Kidney (tissue), 14 donors: ENCODE results near the gene PRKACA. TPM values are rescaled to one million over a fixed set of nuclear protein-coding genes. Genes with fewer than 3 reads are reported as not detected.

Source experiments
- DNase-seq, 5 donors: peaks; one replicate each; pipeline ENCODE4 v3.0.0-alpha.2; 2013 to 2020
- FAIRE-seq: peaks from 2 replicates; lab custom pipeline; 2012; peaks lifted over from hg19 to GRCh38; lab: Jason Lieb, UNC
- H3K27ac ChIP-seq, 2 donors: one replicate each; pipeline ENCODE4 v1.7.0; 2013; ENCODE audit warnings: low read depth in 2 of 2, low read length in 2 of 2, inconsistent platforms in 1 of 2
- H3K27me3 ChIP-seq: one replicate; pipeline ENCODE4 v1.7.1; 2013; ENCODE audit warnings: low read length, inconsistent platforms; ENCODE audit not compliant: control insufficient read depth, insufficient read depth
- H3K36me3 ChIP-seq, 3 donors: one replicate each; pipeline versions ENCODE4 v1.7.0 to v1.7.1; 2013; ENCODE audit warnings: low read length in 3 of 3, control low read depth in 1 of 3, inconsistent platforms in 1 of 3; ENCODE audit not compliant: insufficient read depth in 3 of 3, control insufficient read depth in 2 of 3
- H3K4me1 ChIP-seq, 3 donors: one replicate each; pipeline versions ENCODE4 v1.7.0 to v1.7.1; 2013; ENCODE audit warnings: low read length in 3 of 3, inconsistent platforms in 1 of 3, low read depth in 1 of 3; ENCODE audit not compliant: control insufficient read depth in 2 of 3, insufficient read depth in 2 of 3
- H3K4me3 ChIP-seq, 3 donors: one replicate each; pipeline versions ENCODE4 v1.7.0 to v1.8.1; 2013; ENCODE audit warnings: low read length in 3 of 3, control low read depth in 1 of 3, inconsistent platforms in 1 of 3
- H3K9ac ChIP-seq, 3 donors: one replicate each; pipeline versions ENCODE4 v1.7.0 to v1.7.1; 2013; ENCODE audit warnings: low read length in 3 of 3, control low read depth in 1 of 3, inconsistent platforms in 1 of 3
- H3K9me3 ChIP-seq, 3 donors: one replicate each; pipeline versions ENCODE4 v1.7.0 to v1.7.1; 2013; ENCODE audit warnings: low read length in 3 of 3, control low read depth in 1 of 3, inconsistent platforms in 1 of 3; ENCODE audit not compliant: control insufficient read depth in 2 of 3, insufficient read depth in 1 of 3
- intact Hi-C: fragments of 100-400 bp; cut with DNase I; formaldehyde crosslinking; loops from one replicate; pipeline ENCODE4 v1.11.1; 2022
- polyA plus RNA-seq: library from polyadenylated mRNA; stranded (reverse); fragments of 350-450 nt; fragmentation: Illumina TruSeq; extraction: RNeasy Lipid Tissue Mini Kit (QIAGEN cat#74804); gene quantifications from one replicate; pipeline ENCODE4 v1.2.3, GENCODE V29; 2014; ENCODE audit warnings: low read depth, low replicate concordance; ENCODE audit not compliant: insufficient read depth
- total RNA-seq: library from RNA; stranded (reverse); fragmentation: NEBNext Ultra II Directional; extraction: Animal tissue kit (Norgen Biotek cat#: 25700); gene quantifications from one replicate; pipeline ENCODE4 v1.2.1, GENCODE V29; 2021
- TF ChIP-seq, protein P1 (sequence below): IDR thresholded peaks from 3 replicates; pipeline ENCODE4 v1.5.1; 2012; ENCODE audit warnings: mild to moderate bottlenecking, moderate library complexity, borderline replicate concordance; ENCODE audit not compliant: insufficient read depth; ENCODE audit errors: extremely low read depth
- donor health status: control.
- donor health status: control.
- donor health status: control.
- donor health status: control.
- donor health status: control.
- donor health status: DM: yes; HTN: yes; CAD: no.
- donor health status: Normal renal cell carcinoma (clear cell type).

Gene PRKACA
- total and polyA plus RNA-seq, 2 donors from 2014 or later, result 51.4 to 92.3 TPM

DNA sequence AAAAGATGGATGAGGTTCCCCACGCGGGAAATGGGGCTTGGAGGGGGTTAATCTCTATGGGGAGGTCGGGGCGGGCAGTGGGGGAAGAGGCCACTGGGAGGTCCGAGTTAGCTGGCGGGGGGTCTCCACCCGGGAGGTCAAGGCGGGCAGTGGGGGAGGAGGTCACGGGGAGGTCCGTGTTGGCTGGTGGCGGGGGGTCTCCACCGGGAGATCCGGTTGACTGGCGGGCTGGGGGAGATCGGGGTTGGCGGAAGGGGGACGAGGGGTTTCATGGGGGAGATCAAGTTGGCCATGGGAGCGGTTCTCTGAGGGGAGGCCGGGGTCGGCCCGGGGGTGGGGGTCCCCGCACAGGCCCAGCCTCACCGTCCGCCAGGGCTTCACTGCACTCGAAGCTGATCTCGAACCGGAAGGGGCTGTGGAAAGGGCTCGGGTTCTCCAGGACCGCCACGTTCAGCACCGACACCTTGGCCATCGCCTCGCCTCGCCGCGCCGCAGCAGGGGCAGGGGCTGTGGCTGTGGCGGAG is 18.5 kb upstream of the PRKACA start:
- H3K36me3 ChIP-seq, result no peaks in the 10 kb centered on the region
- H3K4me1 ChIP-seq, result peaks cover 0 to 6% (median 0%) of the 10 kb centered on the region in 3 donors
- H3K27ac ChIP-seq, result no peak overlapping the region
- peak overlapping the region; percentile 39 to 64 (median 50) for H3K4me3 ChIP-seq
- no peaks in the 10 kb centered on the region for H3K27me3 ChIP-seq
- DNase-seq, result peak in 2 of 5 donors; percentile 85 to 86
- H3K9ac ChIP-seq, result peak overlapping the region in 1 of 3 donors; percentile 24
- intact Hi-C loops, result no loop called here
- no peak for FAIRE-seq
- TF ChIP-seq, protein P1, sequence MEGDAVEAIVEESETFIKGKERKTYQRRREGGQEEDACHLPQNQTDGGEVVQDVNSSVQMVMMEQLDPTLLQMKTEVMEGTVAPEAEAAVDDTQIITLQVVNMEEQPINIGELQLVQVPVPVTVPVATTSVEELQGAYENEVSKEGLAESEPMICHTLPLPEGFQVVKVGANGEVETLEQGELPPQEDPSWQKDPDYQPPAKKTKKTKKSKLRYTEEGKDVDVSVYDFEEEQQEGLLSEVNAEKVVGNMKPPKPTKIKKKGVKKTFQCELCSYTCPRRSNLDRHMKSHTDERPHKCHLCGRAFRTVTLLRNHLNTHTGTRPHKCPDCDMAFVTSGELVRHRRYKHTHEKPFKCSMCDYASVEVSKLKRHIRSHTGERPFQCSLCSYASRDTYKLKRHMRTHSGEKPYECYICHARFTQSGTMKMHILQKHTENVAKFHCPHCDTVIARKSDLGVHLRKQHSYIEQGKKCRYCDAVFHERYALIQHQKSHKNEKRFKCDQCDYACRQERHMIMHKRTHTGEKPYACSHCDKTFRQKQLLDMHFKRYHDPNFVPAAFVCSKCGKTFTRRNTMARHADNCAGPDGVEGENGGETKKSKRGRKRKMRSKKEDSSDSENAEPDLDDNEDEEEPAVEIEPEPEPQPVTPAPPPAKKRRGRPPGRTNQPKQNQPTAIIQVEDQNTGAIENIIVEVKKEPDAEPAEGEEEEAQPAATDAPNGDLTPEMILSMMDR, result no peak
- H3K9me3 ChIP-seq, result no peaks in the 10 kb centered on the region

DNA sequence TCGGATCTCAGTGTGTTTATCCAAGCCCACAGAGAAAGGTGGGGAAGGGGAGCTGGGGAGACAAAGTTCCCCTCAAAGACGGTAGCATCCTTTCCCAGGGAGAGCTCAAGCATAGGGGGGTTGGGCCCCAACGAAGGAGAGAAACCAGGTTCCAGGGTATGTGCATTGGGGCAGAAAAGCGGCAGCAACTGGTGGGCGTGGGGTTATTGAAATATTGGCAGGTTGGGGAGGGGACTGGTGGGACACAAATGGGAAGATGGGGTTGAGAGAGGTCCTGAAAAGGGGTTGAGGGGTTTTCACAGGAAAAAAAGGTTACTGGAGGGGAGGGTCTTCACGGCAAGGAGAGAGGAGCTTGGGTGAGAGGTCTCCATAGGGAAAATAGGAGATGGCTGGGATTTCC is 17.8 kb upstream of the PRKACA start:
- H3K27me3 ChIP-seq, result no peaks in the 10 kb centered on the region
- H3K4me3 ChIP-seq, result peak overlapping the region in 1 of 3 donors; percentile 11
- H3K27ac ChIP-seq, result no peak overlapping the region
- peaks cover 0 to 6% (median 0%) of the 10 kb centered on the region in 3 donors for H3K4me1 ChIP-seq
- FAIRE-seq, result no peak
- no peak for DNase-seq
- TF ChIP-seq, protein P1, result no peak
- H3K9ac ChIP-seq, result no peak overlapping the region
- H3K36me3 ChIP-seq, result no peaks in the 10 kb centered on the region
- no peaks in the 10 kb centered on the region for H3K9me3 ChIP-seq
- intact Hi-C loops, result no loop called here

DNA sequence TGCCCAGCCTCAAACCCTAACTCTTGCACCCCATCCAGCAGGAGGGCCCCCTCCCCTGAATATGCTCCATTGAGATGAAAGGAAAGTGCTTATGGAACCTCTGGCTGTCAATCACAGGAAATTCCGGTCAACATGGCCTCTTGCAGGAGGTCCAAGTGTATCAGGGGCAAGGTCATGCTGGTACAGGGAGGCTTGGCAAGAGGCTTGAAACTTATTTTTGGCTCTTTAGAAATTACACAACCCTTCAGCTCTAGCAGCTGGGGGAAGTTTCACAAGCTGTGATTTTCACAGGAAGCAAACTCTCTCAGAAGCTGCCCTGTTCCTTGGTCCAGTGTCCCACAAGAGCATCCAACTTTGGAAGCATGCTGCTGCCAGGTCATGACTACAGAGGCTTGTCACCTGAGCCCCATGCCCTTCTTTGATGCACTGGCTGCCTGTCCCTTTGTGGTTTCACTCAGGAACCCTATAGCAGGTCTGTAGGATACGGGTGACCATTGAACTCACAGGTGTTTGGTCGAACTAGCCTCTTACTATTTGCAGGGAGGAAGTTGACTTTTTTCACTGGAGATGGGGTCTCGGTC is 10.5 kb upstream of the PRKACA start:
- intact Hi-C loops, result no loop called here
- peaks cover 0 to 5% (median 0%) of the 10 kb centered on the region in 3 donors for H3K4me1 ChIP-seq
- DNase-seq, result no peak
- H3K36me3 ChIP-seq, result no peaks in the 10 kb centered on the region
- no peak for FAIRE-seq
- no peak overlapping the region for H3K4me3 ChIP-seq
- no peaks in the 10 kb centered on the region for H3K9me3 ChIP-seq
- TF ChIP-seq, protein P1, result no peak
- H3K27ac ChIP-seq, result no peak overlapping the region
- no peaks in the 10 kb centered on the region for H3K27me3 ChIP-seq
- H3K9ac ChIP-seq, result no peak overlapping the region
